HCT116 (cell line): ENCODE results near the gene YBX3.

Experiments used
- CTCF ChIP-seq, 3 experiments: fragments of 200-600 bp in 1 of 3; sonication (generic) in 1 of 3; IDR thresholded peaks in 2 of 3; conservative IDR thresholded peaks in 1 of 3; 2 replicates each; pipeline ENCODE4 v1.5.1; 2012 to 2017; ENCODE audit warnings: low read depth in 2 of 3, low read length in 2 of 3, antibody characterized with exemption in 1 of 3, borderline replicate concordance in 1 of 3, control low read depth in 1 of 3, mild to moderate bottlenecking in 1 of 3, mixed read lengths in 1 of 3, mixed run types in 1 of 3, moderate library complexity in 1 of 3; ENCODE audit not compliant: insufficient read depth in 1 of 3
- EZH2phosphoT487 ChIP-seq: fragments of 200-600 bp; IDR thresholded peaks from 2 replicates; pipeline ENCODE4 v1.6.1; 2018; ENCODE audit warnings: antibody characterized with exemption, borderline replicate concordance
- POLR2A ChIP-seq: IDR thresholded peaks from 2 replicates; pipeline ENCODE4 v1.7.0; 2011; ENCODE audit warnings: borderline replicate concordance; ENCODE audit not compliant: insufficient read depth, insufficient read length; ENCODE audit errors: extremely low read depth
- POLR2AphosphoS5 ChIP-seq: IDR thresholded peaks from 2 replicates; pipeline ENCODE4 v1.6.1; 2011; ENCODE audit warnings: mild to moderate bottlenecking, low read depth, low read length, moderate library complexity
- RAD21 ChIP-seq: IDR thresholded peaks from 2 replicates; pipeline ENCODE4 v1.6.1; 2012; ENCODE audit warnings: low read depth, mild to moderate bottlenecking
- SIN3A ChIP-seq: IDR thresholded peaks from 2 replicates; pipeline ENCODE4 v1.6.1; 2012; ENCODE audit warnings: low read depth
- YY1 ChIP-seq: IDR thresholded peaks from 2 replicates; pipeline ENCODE4 v1.6.1; 2011; ENCODE audit warnings: low read length, low read depth, moderate library complexity, mild to moderate bottlenecking; ENCODE audit not compliant: insufficient replicate concordance; ENCODE audit errors: extremely low read depth
- ZNF274 ChIP-seq: fragments of 200-500 bp; sonication (Bioruptor generic); IDR thresholded peaks from 2 replicates; pipeline ENCODE4 v1.6.1; 2014; ENCODE audit warnings: mild to moderate bottlenecking, low read depth, low read length, inconsistent platforms

- TF ChIP-seq CTCF (IDR thresholded peaks at IDR 0.05 in 2 of 3, conservative IDR thresholded peaks at IDR 0.05 in 1 of 3; ENCODE audit: borderline replicate concordance in 1 of 3, insufficient read depth in 1 of 3, low read depth in 2 of 3, low read length in 2 of 3) (no peak), POLR2AphosphoS5 (no peak), ZNF274 (no peak), SIN3A (no peak), EZH2phosphoT487 (no peak), POLR2A (no peak), RAD21 (no peak), YY1 (no peak)
Measured at GRCh38 chr12:10717410-10717809, 5.7 kb downstream of the YBX3 start.
